GM18505 (cell line): ENCODE results near the gene RBM25.

Source experiments
- ATAC-seq: cut with Tn5 transposase; IDR thresholded peaks from one replicate; pipeline ENCODE4 v1.9.1; 2021; ENCODE audit not compliant: unreplicated experiment
- POLR2A ChIP-seq: IDR thresholded peaks from 4 replicates; pipeline ENCODE4 v1.6.1; 2011; ENCODE audit warnings: borderline replicate concordance; ENCODE audit not compliant: insufficient read depth, insufficient read length; ENCODE audit errors: extremely low read depth

Gene RBM25

DNA sequence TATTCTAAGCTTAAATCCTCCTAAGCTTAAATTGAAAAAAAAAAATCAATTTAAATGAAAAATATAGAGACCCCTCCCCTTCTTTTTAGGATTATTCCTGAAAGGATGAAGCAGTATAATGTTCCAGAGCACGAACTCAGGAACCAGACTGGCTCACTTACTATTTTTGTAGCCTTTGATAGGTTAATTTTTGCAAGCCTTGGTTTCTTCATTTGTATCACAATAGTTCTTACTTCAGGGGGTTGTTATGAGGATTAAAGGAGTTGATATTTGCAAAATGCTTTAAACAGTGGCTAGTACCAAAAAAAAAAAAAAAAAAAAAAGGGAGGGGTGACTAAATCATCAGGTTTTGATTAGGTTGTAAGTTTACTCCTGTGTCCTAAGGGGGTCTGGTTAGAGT lies 3.1 kb upstream of the RBM25 start:
- TF ChIP-seq POLR2A, result no peak

DNA sequence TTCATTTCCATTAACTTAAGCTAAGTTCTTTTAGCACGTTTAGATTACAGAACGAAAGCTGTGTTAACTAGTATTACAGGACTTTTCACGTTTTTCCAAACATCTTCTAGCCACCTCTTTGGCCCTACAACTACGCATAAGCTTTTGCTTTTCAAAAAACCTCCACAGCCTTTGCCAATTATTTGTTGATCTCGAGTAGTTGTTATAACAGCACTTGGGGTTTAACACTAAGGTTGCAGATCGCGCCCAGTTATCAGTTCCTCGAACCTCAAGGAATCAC lies 450 bp upstream of the RBM25 start:
- no peak for ATAC-seq
- TF ChIP-seq POLR2A, result no peak

More for the DNA sequence above, 3.1 kb upstream of the RBM25 start:
- no peak for ATAC-seq

DNA sequence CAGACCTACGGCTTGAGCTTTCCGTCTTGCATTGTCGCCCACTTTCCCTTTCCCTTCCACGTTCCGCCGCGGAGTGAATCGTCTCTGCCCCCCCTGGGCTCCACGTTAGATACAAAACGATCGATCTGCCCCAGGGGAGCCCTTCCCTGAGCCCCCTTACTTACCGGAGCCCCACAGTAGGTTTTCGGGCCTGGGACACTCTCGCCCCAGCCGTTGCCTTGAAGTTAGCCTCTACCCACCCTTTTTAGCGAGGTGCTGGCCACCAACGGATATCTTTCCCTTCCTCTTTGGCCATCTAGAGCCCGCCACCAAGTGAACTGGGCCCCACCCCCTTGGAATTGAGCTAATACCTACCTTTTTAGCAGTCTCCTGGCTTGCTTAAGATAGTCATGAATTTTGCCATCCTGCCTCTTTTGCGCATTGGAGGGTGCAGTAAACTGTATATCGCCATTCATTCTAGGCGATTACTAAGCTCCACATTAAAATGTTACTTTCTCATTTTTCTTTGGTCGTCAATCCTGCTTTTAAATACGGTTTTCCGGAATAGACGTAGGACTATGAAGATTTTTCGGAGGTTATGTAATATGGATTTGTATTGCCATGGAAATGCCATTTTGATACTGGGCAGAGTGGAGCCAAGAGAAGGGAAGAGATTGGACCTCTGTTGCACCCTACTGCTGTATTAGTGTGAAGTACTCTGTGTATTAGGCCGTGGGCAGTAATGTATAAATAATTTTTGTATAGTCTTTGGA lies 764 bp downstream of the RBM25 start:
- no peak for TF ChIP-seq POLR2A
- ATAC-seq, result no peak

DNA sequence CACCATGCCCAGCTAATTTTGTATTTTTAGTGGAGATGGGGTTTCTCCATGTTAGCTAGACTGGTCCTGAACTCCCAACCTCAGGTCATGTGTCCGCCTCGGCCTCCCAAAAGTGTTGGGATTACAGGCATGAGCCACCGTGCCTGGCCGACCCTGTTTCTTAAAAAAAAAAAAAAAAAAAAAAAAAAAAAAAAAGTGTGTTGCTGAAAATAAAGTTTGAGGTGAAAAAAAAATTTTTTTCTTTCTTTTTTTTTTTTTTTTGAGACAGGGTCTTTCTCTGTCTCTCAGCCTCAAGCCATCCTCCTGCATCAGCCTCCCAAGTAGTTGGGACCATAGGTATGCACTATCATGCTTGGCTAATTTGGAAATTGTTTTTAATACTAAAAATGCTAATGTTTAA lies 11.3 kb downstream of the RBM25 start:
- no peak for TF ChIP-seq POLR2A

DNA sequence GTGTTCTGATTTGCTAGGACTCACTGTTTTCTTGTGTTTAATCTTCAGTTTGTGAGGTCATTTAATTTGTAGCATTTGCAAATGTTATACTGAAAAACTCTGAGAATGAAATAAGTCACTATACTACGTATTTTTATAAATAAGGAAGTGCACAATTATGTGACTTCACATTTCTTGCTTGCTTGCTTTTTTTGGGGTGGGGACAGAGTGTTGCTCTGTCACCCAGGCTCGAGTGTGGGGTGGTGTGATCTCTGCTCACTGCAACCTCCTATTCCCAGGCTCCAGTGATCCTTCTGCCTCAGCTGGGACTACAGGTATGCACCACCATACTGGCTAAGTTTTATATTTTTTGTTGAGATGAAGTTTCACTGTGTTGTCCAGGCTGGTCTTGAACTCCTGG lies 32.7 kb downstream of the RBM25 start:
- no peak for ATAC-seq
- TF ChIP-seq POLR2A, result no peak

More for the DNA sequence above, 11.3 kb downstream of the RBM25 start:
- no peak for ATAC-seq

DNA sequence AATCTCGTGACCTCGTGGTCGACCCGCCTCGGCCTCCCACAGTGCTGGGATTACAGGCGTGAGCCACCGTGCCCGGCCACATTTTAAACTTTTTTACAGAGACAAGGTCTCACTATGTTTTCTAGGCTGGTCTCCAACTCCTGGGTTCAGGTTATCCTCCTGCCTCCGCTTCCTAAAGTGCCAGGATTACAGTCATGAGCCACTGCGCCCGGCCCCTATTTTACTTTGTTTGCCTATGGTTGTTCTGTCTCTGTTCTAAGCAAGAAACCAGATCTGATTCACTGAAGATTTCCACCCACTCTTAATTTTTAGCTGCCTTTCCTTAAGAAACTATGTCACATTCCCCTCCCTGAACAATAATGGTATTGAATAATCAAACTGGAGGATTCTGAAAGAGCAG lies 39.1 kb downstream of the RBM25 start:
- no peak for TF ChIP-seq POLR2A
- no peak for ATAC-seq

DNA sequence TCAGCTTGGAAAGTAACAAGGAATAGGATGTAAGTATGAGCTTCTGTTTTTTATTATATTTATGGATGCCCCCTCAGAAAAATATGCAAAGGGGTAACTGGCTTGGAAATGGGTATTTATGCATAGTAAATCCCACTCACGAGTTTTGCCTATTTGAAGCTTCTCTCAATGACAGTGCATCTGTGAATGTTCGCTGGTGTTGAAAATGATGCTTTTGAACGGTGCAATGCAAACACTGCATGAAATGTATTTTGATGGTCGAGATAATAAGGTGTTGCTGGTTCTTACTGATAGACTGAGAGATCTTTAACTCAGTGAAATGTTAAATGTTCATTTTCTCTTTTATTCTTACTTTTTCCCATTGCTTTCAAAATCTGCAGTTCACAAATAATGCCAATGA lies 42.0 kb downstream of the RBM25 start:
- no peak for ATAC-seq
- TF ChIP-seq POLR2A, result no peak

DNA sequence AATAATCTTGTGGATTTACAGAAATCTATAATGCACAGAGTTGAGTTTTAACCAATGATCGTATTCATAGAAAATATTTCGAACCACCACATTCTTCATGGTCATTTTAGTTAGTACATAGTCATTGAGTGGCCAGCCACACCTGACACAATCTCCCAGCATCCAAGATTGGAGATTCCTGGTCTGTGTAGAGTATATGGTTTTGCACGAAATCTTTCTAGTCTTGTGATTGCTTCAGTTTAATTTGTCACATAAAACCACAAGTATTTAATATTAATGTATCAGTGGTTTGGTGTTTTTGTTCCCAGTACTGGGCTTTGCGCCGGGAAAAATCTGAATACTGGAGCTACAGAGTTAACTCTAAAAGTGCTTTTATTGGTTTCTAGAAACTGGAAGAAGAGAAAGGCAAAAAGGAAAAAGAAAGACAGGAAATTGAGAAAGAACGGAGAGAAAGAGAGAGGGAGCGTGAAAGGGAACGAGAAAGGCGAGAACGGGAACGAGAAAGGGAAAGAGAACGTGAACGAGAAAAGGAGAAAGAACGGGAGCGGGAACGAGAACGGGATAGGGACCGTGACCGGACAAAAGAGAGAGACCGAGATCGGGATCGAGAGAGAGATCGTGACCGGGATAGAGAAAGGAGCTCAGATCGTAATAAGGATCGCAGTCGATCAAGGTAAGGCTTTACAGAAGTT lies 44.6 kb downstream of the RBM25 start:
- TF ChIP-seq POLR2A, result no peak
- ATAC-seq, result no peak

DNA sequence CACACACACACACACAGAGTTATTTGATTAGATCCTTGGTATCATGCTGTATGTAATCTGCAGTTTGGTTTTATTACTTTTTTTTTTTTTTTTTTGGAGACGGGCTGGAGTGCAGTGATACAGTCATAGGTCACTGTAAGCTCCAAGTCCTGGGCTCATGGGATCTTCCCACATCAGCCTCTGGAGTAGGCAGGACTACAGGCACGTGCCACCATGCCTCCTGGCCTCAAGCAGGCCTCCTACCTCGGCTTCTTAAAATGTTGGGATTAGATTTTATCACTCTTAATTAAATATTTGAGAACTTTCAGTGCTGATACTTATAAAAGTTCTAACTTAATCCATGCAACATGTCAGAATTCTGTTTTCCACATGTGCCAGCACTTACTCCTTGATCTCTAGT lies 46.7 kb downstream of the RBM25 start:
- ATAC-seq, result no peak
- TF ChIP-seq POLR2A, result no peak

DNA sequence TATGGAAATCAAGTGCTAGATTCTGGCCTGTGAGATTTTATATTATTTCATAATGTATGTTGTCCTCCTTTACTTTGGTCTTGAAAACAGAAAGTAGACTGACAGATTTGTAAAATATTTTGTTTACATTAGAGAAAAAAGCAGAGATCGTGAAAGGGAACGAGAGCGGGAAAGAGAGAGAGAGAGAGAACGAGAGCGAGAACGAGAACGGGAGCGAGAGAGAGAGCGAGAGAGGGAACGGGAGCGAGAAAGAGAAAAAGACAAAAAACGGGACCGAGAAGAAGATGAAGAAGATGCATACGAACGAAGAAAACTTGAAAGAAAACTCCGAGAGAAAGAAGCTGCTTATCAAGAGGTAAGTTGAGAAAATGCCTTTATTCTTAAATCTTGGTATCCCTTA lies 47.4 kb downstream of the RBM25 start:
- no peak for ATAC-seq
- no peak for TF ChIP-seq POLR2A

DNA sequence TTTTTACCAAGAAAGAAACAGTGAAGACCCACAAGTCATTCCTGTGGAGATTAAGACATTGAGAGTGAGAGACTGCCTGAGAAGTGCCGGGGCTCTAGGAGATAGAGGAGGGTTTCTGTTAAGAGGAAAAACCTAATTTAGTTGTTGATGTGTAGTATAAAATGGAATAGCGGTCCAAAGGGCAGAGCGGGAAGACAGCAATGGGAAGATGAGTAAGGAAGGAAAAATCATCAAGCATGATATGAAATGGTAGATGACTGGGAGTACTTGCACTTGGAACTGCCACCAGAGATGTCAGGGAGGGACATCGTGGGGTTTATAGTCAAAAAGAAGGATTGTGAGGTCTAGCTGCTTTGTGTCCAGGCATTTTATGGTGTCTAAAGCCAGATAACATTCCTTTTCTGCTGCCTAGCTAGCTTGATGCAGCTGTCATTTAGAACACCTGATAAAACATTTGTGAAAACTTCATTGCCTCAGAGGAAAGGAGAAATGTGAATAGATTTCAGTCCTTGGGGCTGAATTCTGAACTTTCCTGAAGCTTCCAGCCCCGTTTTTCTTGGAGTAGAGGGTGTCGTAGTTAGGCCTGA lies 57.8 kb downstream of the RBM25 start:
- ATAC-seq, result no peak
- no peak for TF ChIP-seq POLR2A

DNA sequence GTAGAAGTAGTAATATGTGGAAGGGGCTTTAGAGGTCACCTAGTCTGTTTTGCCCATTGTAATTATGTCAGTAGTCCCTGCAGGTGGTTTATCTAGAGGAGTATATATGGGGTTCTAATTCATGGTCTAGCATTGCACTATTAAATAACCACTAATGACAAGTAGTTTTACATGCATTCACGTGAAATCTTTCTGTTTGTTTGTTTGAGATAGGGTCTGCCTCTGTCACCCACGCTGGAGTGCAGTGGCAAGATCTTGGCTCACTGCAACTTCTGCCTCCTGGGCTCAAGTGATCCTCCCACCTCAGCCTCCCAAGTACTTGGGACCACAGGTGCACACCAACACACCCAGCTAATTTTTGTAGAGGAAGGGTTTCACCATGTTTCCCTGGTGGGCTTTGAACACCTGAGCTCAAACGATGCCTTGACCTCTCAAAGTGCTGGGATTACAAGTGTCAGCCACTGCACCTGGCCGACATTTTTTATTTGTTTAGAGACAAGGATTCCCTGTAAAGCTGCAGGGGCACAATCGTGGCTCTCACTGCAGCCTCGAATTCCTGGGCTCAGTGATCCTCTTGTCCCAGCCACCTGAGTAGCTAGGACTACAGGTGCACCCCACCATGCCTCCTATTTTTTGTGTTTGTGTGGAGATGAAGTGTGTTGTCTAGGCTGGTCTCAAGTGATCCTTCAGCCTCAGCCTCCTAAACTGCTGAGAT lies 66.0 kb downstream of the RBM25 start:
- ATAC-seq, result no peak
- no peak for TF ChIP-seq POLR2A

DNA sequence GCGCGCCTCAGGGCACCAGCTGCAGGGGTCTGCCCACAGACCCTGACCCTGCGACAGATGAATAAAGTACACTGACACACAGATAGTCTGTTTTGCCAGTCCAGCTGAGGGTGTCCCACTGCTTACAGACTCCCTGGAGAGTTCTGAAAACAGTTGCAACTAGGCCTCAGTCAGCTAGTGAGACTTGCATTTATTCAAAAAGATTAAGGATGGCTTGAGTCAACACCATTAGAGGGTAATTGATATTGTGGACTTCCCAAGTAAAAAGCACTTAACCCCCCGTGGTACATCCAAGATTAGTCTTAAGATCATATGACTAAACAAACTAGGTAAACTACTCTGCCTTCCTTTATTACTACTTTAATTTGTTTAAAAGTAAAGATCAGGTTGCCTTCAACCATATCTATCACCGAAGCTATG lies 66.8 kb downstream of the RBM25 start:
- no peak for TF ChIP-seq POLR2A
- no peak for ATAC-seq

DNA sequence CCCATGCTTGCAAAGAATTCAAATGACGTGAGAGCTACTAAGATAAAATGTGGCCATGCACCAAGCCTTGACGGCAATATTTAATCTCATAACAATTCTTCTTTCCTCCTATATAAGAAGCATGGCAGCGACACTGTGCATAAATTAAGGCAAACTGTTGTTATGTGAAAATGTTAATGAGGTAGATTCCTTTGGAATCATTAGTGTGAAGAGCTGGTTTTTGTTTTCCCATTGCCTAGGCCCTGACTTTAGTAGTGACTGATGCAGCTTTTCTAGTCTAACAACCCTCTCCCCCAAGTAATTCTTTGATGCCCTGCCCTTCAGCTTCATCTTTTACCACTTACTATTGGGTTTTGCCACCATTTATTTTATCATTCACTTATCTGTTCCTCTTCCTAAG lies 67.4 kb downstream of the RBM25 start:
- TF ChIP-seq POLR2A, result no peak
- no peak for ATAC-seq

DNA sequence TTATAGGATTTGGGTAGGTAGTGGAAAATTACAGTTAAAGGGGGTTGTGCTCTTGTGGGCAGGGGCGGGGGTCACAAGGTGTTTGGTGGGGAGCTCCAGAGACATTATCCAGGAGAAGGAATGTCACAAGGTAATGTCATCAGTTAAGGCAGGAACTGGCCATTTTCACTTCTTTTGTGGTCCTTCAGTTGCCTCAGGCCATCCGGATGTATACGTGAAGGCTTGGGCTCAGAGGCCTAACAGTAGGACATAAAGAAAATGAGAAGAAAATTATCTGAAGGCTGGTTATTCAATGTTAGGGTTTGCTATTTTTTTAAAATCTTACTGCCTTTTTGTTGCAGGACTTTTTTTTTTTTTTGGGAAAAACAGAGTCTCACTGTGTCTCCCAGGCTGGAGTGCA lies 75.5 kb downstream of the RBM25 start:
- TF ChIP-seq POLR2A, result no peak
- ATAC-seq, result no peak

DNA sequence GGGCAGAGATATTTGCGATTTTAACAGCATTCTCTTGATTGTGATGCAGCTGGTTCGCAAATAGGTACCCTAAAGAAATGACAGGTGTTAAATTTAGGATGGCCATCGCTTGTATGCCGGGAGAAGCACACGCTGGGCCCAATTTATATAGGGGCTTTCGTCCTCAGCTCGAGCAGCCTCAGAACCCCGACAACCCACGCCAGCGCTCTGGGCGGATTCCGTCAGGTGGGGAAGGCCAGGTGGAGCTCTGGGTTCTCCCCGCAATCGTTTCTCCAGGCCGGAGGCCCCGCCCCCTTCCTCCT lies 77.7 kb downstream of the RBM25 start:
- no peak for ATAC-seq
- no peak for TF ChIP-seq POLR2A
